Stimulated activated CD8-positive, alpha-beta memory T cell treated with anti-CD3 and anti-CD28 coated beads, Interleukin-15, amount 100 ng/mL, for 4 hours (primary cell): ENCODE measurements around the gene PEX5.
A peak's percentile ranks its signal among the peaks of the same experiment; 100 is the strongest.

Experiments
- DNase-seq, 2 donors: peaks; one replicate each; pipeline ENCODE4 v3.0.0-alpha.2; 2020; ENCODE audit warnings: low read depth in 2 of 2

PEX5 gene

DNA sequence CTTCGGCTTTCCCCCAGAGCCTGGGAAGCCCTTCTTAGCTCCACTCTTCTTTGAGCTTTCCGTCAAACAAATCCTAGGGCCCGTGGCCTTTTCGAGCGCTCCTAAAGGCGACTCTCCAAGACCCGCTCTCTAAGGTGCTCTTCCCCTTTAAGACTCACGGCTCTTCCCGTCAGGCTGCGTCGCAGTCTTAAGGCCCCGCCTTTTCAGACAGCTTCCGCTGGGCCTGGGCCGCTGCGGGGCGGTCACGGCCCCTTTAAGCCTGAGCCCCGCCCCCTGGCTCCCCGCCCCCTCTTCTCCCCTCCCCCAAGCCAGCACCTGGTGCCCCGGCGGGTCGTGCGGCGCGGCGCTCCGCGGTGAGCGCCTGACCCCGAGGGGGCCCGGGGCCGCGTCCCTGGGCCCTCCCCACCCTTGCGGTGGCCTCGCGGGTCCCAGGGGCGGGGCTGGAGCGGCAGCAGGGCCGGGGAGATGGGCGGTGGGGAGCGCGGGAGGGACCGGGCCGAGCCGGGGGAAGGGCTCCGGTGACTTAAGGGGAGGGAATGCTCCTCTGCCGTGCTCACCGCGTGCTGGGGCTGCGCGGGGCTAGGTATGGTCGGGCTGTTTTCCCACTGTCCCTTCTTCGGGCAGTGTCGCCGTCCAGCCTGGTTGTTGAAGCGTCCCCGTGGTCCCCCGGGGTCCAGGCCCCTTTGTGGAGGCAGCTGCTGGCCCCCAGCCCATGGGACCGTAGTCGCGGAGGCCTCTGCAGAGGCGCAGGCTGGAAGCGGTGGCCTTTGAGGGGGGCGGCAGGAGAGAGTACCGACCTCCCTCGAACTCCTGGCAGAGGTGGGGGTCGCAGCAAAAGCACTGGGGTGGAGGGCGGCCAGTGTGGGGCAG lies at the start of gene PEX5:
Gene PEX5, plus strand, starts transcription at position 289 of the 870 bp plus-strand sequence. CDS start 692 bp downstream, outside the sequence.
- peak; percentile 72 to 75 for DNase-seq

- DNase-seq: no peak
Measured at GRCh38 chr12:7141351-7142005, 48.0 kb upstream of the PEX5 start.

DNA sequence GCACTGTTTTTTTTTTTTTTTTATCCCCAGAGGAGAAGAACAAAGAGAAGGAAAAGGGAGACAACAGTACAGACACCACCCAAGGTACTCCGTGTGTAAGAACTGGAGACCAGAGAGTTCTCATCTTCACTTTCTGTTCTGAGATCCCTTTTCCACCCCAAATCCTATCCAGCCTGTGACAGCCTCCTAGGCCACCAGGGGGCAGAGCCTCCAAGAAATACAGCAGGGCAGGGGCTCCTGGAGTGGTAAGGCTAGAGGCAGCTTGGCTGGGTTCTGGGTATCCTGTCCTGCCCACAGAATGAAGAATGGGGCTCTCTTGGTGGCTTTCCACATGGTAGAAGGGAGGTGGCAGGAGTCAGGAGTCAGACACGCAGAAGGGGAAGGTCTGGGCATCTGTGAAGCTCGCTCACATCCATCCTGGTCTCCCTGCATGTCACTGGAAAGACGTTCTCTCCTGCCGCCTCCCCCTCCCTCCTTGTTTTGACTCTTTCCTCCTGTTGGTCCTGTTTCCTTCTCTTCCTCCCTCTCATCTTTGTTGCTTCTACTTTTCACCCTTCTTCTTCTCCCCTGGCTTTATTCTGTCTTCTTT lies 47.3 kb upstream of the PEX5 start:
- peak in 1 of 2 donors; percentile 15 for DNase-seq

DNA sequence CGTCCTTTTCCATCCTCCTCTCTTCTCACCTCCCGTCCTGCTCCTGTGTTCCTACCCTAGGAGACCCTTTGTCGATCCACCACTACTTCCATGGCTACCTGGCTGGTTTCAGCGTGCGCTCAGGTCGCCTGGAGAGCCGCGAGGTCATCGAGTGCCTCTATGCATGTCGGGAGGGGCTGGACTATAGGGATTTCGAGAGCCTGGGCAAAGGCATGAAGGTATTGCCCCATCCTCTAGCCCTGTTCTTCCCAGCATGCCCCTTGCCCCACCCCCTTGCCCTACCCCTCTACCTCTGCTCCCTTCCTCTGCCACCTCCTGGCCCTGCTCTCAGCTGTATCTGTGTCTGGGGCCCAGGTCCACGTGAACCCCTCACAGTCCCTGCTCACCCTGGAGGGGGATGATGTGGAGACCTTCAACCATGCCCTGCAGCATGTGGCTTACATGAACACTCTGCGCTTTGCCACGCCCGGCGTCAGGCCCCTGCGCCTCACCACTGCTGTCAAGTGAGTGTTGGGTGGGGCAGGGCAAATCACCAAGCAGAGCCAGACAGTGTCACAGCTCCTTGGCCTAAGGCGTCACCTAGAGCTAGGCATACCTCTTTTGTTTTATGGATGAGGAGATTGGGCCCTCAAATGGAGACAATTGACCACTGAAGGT lies 46.5 kb upstream of the PEX5 start:
- DNase-seq: no peak

DNA sequence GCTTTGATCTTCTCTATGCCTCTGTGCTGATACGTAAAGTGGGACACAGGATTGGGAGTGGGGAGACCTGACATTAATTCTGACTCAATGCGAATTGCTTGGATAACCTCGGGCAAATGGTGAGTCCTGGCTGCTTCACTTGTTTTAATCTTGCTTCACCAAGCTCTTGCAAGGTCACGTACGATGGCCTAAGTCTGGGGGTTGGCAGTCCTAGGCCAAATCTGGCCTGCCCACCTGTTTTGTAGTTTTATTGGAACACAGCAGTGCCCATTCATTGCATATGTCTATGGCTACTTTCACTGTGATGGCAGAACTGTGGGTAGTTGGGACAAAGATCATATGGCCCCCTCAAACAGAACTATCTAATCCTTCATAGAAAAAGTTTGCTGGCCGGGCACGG lies 45.9 kb upstream of the PEX5 start:
- no peak for DNase-seq

- DNase-seq: no peak
Measured at GRCh38 chr12:7144414-7145120, 44.9 kb upstream of the PEX5 start.

DNA sequence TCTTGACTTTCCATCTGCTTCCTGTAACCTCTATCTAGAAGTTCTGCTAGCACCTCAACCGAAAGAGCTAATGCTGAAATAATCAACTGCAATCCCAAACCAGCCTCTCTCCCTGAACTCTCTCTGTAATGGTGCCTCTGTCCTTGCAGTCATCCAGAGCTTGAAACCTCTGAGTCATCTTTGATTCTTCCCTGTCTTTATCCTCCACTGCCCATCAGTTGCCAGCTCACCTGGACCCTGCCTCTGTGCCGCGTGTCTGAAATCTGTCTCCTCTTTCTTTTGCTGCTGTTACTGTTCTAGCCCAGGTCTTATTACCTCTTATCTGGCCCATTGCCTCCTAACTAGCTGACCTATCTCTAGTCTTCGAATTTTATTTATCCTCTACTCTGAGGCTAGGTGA lies 43.8 kb upstream of the PEX5 start:
- DNase-seq: no peak

GRCh38 chr12:7146228-7146627 lies 43.3 kb upstream of the PEX5 start:
- DNase-seq: no peak

DNA sequence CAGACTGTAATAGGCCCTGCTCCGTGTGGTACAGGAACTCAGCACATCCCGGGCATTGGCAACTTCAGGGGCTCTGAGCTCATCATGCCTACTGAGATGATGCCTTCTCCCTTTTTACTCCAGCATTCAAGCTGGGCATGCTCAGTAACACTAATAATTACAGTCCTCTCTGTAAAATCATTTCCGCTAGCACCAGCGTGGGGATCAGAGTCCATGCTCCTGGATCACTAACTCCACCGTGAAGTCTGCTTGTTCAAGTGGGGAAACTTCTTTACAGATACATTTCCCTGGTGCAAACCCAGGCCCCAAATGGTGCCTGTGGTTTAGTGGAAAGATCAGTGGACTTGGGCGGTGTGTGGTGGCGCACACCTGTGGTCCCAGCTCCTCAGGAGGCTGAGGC lies 42.6 kb upstream of the PEX5 start:
- no peak for DNase-seq

- no peak for DNase-seq
Measured at GRCh38 chr12:7150356-7150755, 39.1 kb upstream of the PEX5 start.

DNA sequence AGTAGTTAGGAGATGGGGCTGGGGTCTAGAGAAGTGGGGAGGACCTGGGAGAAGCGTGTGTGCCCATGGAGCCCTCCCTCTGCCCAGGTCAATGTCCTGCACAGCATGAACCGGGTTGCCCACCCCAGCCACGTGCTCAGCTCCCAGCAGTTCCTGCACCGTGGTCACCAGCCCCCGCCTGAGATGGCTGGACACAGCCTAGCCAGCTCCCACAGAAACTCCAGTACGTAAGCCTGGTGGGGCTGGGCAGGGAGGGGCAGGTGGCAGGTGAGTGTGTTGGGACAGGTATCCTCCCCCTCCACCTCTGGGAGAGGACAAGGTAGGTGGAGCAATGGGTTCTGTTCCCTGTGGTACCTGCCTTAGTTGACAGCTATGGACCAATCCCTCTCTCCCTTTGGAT lies 38.6 kb upstream of the PEX5 start:
- DNase-seq: no peak

DNA sequence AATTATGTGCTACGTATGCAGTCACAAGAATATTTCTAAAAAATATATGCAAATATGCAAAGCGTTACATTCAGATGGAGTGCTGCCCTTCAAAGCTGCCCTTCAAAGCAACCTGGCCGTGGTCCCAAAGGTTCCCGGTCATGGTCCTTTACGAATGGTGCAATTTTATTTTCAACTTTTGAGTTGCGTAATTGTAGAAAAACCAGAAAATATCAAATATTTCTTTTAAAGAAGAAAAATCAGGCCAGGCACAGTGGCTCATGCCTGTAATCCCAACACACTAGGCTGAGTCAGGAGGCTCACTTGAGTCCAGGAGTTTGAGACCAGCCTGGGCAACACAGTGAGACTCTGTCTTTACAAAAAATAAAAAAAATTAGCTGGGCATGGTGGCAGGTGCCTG lies 38.0 kb upstream of the PEX5 start:
- DNase-seq: no peak

DNA sequence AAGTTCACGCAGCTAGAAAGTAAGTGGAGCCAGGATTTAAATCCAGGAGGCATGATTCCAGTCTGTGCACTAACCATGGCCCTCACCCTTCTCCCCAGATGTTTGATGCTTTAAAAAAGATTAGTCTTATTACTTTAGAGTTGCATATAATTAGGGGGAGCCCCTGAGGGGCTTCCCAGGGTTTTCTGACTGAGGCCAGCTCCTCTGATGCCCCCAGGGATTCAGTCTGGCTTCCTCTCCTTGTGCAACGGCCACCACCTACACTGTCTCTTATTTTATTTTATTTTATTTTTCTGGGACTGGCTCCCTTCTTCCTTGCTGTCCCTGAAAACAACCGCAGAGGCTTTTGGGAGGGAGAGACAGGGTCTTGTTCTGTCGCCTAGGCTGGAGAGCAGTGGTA lies 36.7 kb upstream of the PEX5 start:
- no peak for DNase-seq

DNA sequence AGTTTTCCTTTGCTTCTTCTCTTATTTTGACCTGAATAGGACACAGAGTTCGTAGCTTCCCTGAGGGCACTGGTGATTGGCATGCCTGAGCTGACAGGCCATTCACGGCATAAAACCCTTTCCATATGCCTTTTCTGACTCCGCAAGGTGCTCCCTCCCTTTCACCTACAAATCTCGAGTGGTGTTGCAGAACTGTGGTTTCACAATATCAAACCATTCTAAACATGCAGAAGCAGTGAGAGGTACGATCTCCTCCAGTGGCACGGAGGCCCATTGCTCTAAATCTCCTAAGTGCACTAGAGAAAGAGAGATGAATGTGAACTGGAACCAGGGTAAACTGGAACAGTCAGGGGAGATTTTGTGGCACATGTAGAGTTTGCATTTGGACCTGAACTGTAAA lies 35.4 kb upstream of the PEX5 start:
- DNase-seq: no peak

DNA sequence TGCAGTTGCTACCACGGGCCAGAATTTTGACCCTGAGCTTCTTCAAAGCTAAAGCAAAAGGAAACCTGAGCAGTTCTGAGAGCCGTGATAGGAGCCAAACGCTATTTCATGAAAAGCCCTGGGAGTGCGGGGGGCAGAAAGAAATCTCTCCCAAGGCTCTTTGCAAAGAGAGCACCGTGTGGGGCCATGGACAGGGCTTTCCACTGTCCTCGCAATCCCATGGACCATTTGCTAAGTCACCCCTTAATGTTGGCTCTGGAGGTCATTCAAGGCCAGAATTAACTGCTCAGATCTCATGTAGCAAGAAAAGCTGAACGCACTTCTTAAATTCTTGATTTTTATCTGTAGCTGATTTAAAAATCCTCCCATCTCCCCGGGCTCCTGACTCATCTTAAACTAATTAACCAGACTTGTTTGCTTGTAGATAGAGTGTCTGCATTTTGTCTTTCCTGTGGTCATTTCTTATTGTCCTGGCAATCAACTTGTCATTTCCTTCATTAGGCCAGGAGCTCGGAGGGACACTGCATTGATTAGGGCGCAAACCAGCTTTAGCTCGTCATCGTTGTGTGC lies 34.5 kb upstream of the PEX5 start:
- no peak for DNase-seq

GRCh38 chr12:7155471-7156034 lies 33.9 kb upstream of the PEX5 start:
- no peak for DNase-seq

GRCh38 chr12:7156259-7157197 lies 33.0 kb upstream of the PEX5 start:
- DNase-seq: no peak

DNA sequence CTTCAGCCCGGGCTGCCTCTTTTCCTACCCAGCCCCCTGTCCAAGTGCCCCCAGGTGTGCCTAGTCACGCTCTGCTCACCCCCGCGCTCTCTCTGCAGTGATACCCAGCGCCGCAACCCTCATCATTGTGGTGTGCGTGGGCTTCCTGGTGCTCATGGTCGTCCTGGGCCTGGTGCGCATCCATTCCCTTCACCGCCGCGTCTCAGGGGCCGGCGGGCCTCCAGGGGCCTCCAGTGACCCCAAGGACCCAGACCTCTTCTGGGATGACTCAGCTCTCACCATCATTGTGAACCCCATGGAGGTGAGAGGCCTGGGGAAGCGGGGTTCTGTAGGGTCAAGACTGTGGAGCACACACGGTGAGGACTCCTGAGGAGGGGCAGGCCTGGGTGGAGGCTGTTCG lies 32.1 kb upstream of the PEX5 start:
- DNase-seq: no peak

DNA sequence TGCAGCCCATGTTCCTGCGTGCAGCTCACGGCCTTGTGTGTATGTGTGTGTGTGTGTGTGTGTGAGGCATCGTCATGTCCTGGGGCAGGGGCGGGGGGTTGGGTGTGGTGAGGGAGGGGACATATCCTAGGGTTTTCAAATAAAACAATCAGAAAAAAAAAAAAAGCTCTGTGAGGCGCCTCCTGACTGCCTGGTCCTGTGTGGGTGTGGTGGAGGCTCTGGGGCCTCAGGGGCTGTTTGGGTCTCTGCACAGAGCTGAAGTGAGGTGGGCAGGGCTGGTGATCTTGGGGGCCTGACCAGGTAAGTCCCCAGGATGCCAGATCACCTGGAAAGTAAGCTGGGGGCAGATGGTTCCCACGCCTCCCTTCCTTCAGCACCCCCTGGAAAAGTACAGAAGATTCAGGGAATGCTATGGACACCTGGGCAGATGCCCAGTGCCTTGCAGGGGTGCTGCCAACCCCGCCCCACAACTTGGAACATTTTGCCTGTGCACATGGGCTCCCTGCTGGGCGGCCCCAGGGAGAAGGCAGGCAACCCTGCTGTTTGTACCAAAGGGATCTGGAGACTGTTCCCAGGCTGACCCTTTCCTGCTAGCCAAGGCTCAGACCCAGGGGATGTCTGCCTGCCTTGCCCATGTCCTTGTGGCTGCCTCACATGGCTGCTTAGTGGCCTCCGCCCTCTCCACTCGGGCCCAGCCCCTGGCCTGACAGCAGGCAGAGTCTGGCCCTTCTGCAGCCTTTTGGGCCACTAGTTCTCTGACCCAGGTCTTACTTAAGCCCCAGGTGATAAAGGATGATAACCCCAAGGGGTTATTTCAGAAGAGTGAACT lies 30.5 kb upstream of the PEX5 start:
- no peak for DNase-seq
